NCI-H187 (cell line): ENCODE measurements around the gene SMG6.
"Not testable (repeated sequence)": the region's sequence is repeated elsewhere in the genome, so short reads cannot be mapped to it uniquely, and the experiment has no call there.

Source experiments
- DNase-seq, 2 experiments: peaks; one replicate each; lab custom pipeline; 2025; lab: John Stamatoyannopoulos, UW

Gene SMG6

GRCh38 chr17:2202996-2203575 is 100.5 kb downstream of the SMG6 start:
- no peak for DNase-seq

- DNase-seq = no peak
Observed at GRCh38 chr17:2202302-2202995, 101.1 kb downstream of the SMG6 start.

- DNase-seq = not testable (repeated sequence)
Observed at GRCh38 chr17:2199386-2199785, 104.2 kb downstream of the SMG6 start.

GRCh38 chr17:2198927-2199326 is 104.7 kb downstream of the SMG6 start:
- no peak for DNase-seq

- DNase-seq = no peak
Observed at GRCh38 chr17:2197271-2197670, 106.3 kb downstream of the SMG6 start.

GRCh38 chr17:2195729-2196128 is 107.9 kb downstream of the SMG6 start:
- no peak for DNase-seq

GRCh38 chr17:2194889-2195335 is 108.7 kb downstream of the SMG6 start:
- DNase-seq = no peak

GRCh38 chr17:2192367-2193057 is 111.1 kb downstream of the SMG6 start:
- no peak for DNase-seq

GRCh38 chr17:2191785-2192184 is 111.8 kb downstream of the SMG6 start:
- no peak for DNase-seq

- no peak for DNase-seq
Observed at GRCh38 chr17:2191227-2191626, 112.4 kb downstream of the SMG6 start.

- DNase-seq = no peak
Observed at GRCh38 chr17:2190014-2190413, 113.6 kb downstream of the SMG6 start.

GRCh38 chr17:2188971-2189630 is 114.5 kb downstream of the SMG6 start:
- no peak for DNase-seq

GRCh38 chr17:2187758-2188157 is 115.8 kb downstream of the SMG6 start:
- DNase-seq = no peak

- DNase-seq = no peak
Observed at GRCh38 chr17:2186937-2187336, 116.6 kb downstream of the SMG6 start.

- no peak for DNase-seq
Observed at GRCh38 chr17:2184993-2185931, 118.3 kb downstream of the SMG6 start.

- no peak for DNase-seq
Observed at GRCh38 chr17:2183346-2183745, 120.2 kb downstream of the SMG6 start.

GRCh38 chr17:2181897-2182448 is 121.6 kb downstream of the SMG6 start:
- no peak for DNase-seq

- DNase-seq = no peak
Observed at GRCh38 chr17:2181206-2181896, 122.2 kb downstream of the SMG6 start.

GRCh38 chr17:2180768-2181167 is 122.8 kb downstream of the SMG6 start:
- no peak for DNase-seq

GRCh38 chr17:2179615-2180295 is 123.8 kb downstream of the SMG6 start:
- no peak for DNase-seq
